Right lobe of liver (tissue), 6 donors: Measurements from ENCODE around the gene CUEDC1. TPM values are rescaled to one million over a fixed set of nuclear protein-coding genes. Genes with fewer than 3 reads are reported as not detected.
A peak's percentile ranks its signal among the peaks of the same experiment; 100 is the strongest.

Source experiments
- ATAC-seq, 4 donors: fragments of 200-7000 bp; cut with Tn5 transposase; one replicate each; pipeline ENCODE4 v1.9.1; 2020; ENCODE audit warnings: mild to moderate bottlenecking in 4 of 4, moderate library complexity in 4 of 4
- DNase-seq, 3 donors: peaks; one replicate each; pipeline ENCODE4 v3.0.0-alpha.2; 2020
- H3K27ac ChIP-seq, 3 donors: fragments of 200-600 bp; one replicate each; pipeline ENCODE4 v1.8.0; 2022
- H3K27me3 ChIP-seq, 2 donors: fragments of 200-600 bp; one replicate each; pipeline ENCODE4 v1.8.0; 2022
- H3K36me3 ChIP-seq, 4 donors: fragments of 200-600 bp; sonication (generic) in 1 of 4; one replicate each; pipeline versions ENCODE4 v1.5.1 to v1.8.0; 2017 to 2022; ENCODE audit warnings: control low read depth in 1 of 4
- H3K4me1 ChIP-seq, 4 donors: fragments of 200-600 bp; sonication (generic) in 1 of 4; one replicate each; pipeline versions ENCODE4 v1.5.1 to v1.8.0; 2017 to 2022; ENCODE audit warnings: control low read depth in 1 of 4
- H3K4me3 ChIP-seq, 3 donors: fragments of 200-600 bp; one replicate each; pipeline ENCODE4 v1.8.0; 2022
- H3K9me3 ChIP-seq, 4 donors: fragments of 200-600 bp; sonication (generic) in 1 of 4; one replicate each; pipeline versions ENCODE4 v1.5.1 to v1.8.0; 2017 to 2022; ENCODE audit warnings: control low read depth in 1 of 4
- POLR2A ChIP-seq: fragments of 450-650 bp; IDR thresholded peaks from one replicate; pipeline ENCODE4 v1.6.1; 2017; ENCODE audit warnings: antibody characterized with exemption, mild to moderate bottlenecking
- WGBS: methylation state at CpG from one replicate; pipeline ENCODE4 v1.1.6; 2018; ENCODE audit warnings: low coverage, low lambda C conversion rate; ENCODE audit not compliant: insufficient coverage; ENCODE audit errors: missing lambda C conversion rate; 5-methylcytosine and 5-hydroxymethylcytosine counted together
- intact Hi-C, 2 donors: fragments of 100-400 bp; cut with DNase I; formaldehyde crosslinking; loops; one replicate each; pipeline versions ENCODE4 v1.11.2 to v1.14.1; 2022
- total RNA-seq, 6 experiments: library from RNA; depleted of rRNA in 2 of 6; stranded (reverse); fragments of >200 nt in 2 of 6; fragmentation: NEBNext Ultra II Directional in 3 of 6; extraction: Animal tissue kit (Norgen Biotek cat#: 25700) in 3 of 6; gene quantifications; one replicate each; pipeline versions ENCODE4 v1.1.0 to v1.2.4, GENCODE V29; 2016 to 2023
- TF ChIP-seq, protein P1 (sequence below), 4 donors: fragments of 200-600 bp in 3 of 4; fragments of 450-650 bp in 1 of 4; IDR thresholded peaks; one replicate each; pipeline versions ENCODE4 v1.5.1 to v1.8.0; 2016 to 2022; ENCODE audit warnings: antibody characterized with exemption in 4 of 4, mild to moderate bottlenecking in 2 of 4
- donor health status: DM: no; HTN: yes; CAD: no.
- donor health status: DM: no; HTN: no; CAD: no.
- donor health status: DM: no; HTN: no; CAD: no.
- donor health status: DM: no; HTN: yes; CAD: no.
- donor health status: DM: no; HTN: yes; CAD: no.

CUEDC1 gene
- total RNA-seq, 6 experiments from 2014 or later, result 4.0 to 8.5 (median 5.5) TPM

DNA sequence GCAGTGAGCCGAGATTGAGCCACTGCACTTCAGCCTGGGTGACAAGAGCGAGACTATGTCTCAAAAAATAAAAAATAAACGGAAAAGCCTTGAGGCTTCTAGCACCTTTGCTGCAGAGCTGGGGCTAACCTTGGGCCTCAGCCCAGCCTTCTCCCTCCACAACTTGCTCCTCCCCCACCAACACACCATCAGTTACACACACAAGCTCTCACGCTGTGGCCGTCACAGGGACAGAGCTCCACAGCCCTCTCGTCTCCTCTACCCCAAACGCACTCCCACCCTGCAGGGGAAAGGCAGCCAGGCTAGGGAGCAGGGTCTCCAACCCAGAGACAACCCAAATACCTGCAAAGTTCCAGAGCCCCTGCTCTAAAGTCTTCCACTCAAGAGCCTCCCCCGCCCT, 83.3 kb downstream of the CUEDC1 start:
- ATAC-seq, result no peak
- WGBS, result 93% methylated on average over 3 of the region's 8 CpGs
- intact Hi-C loops, result no loop called here
- H3K36me3 ChIP-seq, result no peaks in the 10 kb centered on the region
- H3K27ac ChIP-seq, result no peak overlapping the region
- TF ChIP-seq, protein P1, sequence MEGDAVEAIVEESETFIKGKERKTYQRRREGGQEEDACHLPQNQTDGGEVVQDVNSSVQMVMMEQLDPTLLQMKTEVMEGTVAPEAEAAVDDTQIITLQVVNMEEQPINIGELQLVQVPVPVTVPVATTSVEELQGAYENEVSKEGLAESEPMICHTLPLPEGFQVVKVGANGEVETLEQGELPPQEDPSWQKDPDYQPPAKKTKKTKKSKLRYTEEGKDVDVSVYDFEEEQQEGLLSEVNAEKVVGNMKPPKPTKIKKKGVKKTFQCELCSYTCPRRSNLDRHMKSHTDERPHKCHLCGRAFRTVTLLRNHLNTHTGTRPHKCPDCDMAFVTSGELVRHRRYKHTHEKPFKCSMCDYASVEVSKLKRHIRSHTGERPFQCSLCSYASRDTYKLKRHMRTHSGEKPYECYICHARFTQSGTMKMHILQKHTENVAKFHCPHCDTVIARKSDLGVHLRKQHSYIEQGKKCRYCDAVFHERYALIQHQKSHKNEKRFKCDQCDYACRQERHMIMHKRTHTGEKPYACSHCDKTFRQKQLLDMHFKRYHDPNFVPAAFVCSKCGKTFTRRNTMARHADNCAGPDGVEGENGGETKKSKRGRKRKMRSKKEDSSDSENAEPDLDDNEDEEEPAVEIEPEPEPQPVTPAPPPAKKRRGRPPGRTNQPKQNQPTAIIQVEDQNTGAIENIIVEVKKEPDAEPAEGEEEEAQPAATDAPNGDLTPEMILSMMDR (IDR thresholded peaks at IDR 0.05), result no peak
- TF ChIP-seq POLR2A, result no peak
- DNase-seq, result no peak
- H3K27me3 ChIP-seq, result no peaks in the 10 kb centered on the region
- H3K4me1 ChIP-seq, result no peaks in the 10 kb centered on the region
- H3K9me3 ChIP-seq, result no peaks in the 10 kb centered on the region
- H3K4me3 ChIP-seq, result no peak overlapping the region

DNA sequence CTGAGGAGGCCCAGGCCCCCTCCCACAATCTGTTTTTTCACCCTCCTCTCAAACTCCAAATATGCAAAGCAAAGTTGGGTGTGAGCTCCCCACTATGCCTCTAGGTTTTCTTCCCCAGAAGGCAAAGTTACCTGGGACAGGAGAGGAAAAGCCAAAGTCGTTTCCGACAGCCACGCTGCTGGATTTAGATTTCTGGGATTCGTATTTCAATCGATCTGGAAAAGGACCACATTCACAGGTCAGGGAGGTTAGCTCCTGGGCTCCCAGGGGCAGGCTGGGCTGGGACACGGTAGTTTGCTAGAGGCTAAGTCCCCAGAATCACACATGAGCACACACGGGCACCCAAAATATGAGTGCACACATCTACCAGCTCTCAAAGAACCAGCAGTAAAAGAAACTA, 84.1 kb downstream of the CUEDC1 start:
- 83% methylated on average over 7 of the region's 7 CpGs for WGBS
- H3K9me3 ChIP-seq, result no peaks in the 10 kb centered on the region
- no peak for TF ChIP-seq POLR2A
- TF ChIP-seq, protein P1 (IDR thresholded peaks at IDR 0.05), result no peak
- H3K27me3 ChIP-seq, result no peaks in the 10 kb centered on the region
- intact Hi-C loops, result no loop called here
- H3K4me3 ChIP-seq, result no peak overlapping the region
- no peaks in the 10 kb centered on the region for H3K4me1 ChIP-seq
- no peak for DNase-seq
- no peak for ATAC-seq
- no peaks in the 10 kb centered on the region for H3K36me3 ChIP-seq
- no peak overlapping the region for H3K27ac ChIP-seq

DNA sequence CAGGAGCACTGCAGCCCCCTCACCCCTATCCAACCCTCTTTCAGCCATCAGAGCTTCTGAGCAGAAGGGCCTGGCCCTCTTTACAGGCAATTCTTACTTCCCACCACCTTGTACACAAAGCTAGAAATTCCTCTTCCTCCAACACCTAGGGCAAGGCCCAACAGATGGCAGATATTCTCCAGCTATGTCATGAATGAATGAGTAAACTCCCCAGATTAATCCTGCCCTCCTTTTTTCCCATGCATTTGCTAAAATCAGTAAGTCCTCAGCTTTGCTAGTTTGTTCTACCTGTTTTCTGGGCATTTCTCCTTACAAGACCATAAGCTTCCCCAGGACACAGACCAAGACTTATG, 85.0 kb downstream of the CUEDC1 start:
- Histone ChIP-seq H3K9me3 (no peaks in the 10 kb centered on the region), H3K4me1 (no peaks in the 10 kb centered on the region), H3K27me3 (no peaks in the 10 kb centered on the region), H3K4me3 (no peak overlapping the region), H3K36me3 (no peaks in the 10 kb centered on the region), H3K27ac (no peak overlapping the region)
- no peak for DNase-seq
- no peak for TF ChIP-seq POLR2A
- TF ChIP-seq, protein P1 (IDR thresholded peaks at IDR 0.05), result no peak
- intact Hi-C loops, result no loop called here
- ATAC-seq, result no peak

DNA sequence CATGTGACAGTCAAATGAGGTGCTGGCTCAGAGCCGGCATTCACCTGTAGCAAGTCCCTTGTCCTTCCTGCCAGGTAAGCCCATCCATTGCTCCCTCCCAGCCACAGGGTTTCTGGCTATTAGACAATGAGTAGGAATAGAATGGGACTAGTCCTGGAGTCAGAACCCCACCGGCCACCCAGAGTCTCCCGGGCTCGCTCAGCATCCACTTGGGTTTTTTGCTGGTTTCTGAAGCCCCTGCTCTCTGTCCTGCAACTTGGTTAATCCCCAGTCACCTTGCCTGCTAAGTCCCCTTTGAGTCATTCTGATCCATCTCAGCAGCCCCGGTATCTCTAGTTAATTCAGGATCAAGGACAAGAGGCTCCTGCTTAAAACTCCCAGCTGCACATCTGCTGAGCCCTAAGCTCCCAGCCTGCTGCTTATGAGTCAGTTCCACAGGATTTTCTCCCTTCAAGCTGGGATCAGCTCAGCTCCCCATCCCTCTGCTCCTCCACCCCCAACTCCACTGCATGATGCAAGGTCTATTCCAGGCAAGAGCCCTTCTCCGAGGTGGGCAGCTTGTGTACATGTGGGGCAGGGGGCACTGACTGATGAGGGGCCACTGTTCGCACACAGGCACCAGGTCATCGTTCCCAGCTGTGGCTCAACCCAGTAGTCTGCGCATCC, 85.5 kb downstream of the CUEDC1 start:
- TF ChIP-seq, protein P1 (IDR thresholded peaks at IDR 0.05), result no peak
- TF ChIP-seq POLR2A, result no peak
- intact Hi-C loops, result loop anchor here (10.0 kb wide), 2 partner anchors 125 to 245 kb away; no protein-coding TSS in a partner anchor
- Histone ChIP-seq H3K27ac (no peak overlapping the region), H3K36me3 (no peaks in the 10 kb centered on the region), H3K4me1 (no peaks in the 10 kb centered on the region), H3K4me3 (no peak overlapping the region), H3K27me3 (no peaks in the 10 kb centered on the region), H3K9me3 (no peaks in the 10 kb centered on the region)
- ATAC-seq (no peak), DNase-seq (peak in 1 of 3 donors; percentile 15)
- 82% methylated on average over 3 of the region's 9 CpGs for WGBS
